ENCODE measurements around the gene AKT3.
"Not testable (repeated sequence)": the region's sequence is repeated elsewhere in the genome, so short reads cannot be mapped to it uniquely, and the experiment has no call there.

AKT3 gene

DNA sequence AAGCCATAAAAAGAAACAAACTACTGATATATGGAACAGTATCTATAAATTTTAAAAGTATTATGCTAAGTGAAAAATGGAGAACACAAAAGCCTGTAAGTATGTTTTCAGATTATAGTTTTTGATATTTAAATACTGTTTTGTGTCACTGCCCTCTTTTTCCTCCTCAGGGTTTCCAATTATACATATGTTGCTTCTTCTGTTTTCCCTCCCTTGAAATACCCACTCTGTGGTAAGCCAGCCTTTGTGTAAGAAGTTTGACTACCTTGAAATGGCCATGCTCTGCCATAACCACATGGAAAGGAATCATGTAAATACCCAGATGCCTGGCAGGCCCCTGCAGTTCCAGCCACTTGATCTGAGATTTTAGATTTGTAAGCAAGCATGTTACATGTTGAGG lies 248.3 kb downstream of the AKT3 start:
- no peak for DNase-seq (ENCODE audit: low read depth in 2 of 2)

- no peak for DNase-seq (ENCODE audit: low read depth in 2 of 2)
These were observed 251.6 kb downstream of the AKT3 start for GRCh38 chr1:243598433-243598832.

DNA sequence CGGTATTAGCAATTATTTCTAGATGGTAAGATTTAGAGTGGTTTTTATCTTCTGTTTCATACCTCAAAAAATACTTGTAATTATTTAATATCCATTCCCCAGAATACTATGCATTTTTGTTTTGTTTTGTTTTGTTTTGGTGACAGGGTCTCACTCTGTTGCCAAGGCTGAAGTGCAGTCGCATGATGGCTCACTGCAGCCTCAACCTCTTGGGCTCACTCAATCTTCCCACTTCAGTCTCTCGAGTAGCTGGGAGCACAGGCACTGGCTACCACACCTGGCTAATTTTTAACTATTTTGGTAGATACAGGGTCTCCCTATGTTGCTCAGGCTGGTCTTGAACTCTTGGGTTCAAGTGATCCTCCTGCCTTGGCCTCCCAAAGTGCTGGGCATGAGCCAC lies 252.7 kb downstream of the AKT3 start:
- no peak for DNase-seq (ENCODE audit: low read depth in 2 of 2)

- no peak for DNase-seq (ENCODE audit: low read depth in 2 of 2)
These were observed 253.5 kb downstream of the AKT3 start for GRCh38 chr1:243596431-243597062.

DNA sequence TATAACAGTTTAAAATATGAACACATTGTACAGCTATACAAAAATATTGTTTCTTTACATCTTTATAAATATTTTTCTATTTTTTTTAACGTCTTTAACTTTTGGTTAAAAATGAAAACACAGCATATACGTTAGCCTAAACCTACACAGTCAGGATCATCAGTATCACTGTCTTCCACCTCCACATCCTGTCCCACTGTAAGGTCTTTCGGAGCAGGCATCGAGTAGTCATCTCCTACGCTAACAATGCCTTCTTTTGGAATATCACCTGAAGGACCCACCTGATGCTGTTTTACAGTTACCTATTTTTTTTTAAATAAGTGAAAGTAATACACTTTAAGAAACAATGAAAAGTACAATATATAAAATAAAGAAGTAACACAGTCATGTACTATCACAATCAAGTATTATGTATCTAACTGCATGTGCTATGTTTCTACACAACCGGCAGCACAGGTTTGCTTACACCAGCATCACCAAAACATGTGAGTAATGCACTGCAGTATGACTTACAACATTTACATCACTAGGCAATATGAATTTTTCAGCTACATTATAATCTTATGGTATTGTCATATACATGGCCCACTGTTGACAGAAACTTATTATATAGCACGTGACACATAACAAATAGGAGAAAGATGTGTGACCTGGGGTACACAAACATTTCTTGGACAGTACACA lies 254.4 kb downstream of the AKT3 start:
- no peak for DNase-seq (ENCODE audit: low read depth in 2 of 2)

- no peak for DNase-seq (ENCODE audit: low read depth in 2 of 2)
These were observed 255.6 kb downstream of the AKT3 start for GRCh38 chr1:243594455-243594854.

DNA sequence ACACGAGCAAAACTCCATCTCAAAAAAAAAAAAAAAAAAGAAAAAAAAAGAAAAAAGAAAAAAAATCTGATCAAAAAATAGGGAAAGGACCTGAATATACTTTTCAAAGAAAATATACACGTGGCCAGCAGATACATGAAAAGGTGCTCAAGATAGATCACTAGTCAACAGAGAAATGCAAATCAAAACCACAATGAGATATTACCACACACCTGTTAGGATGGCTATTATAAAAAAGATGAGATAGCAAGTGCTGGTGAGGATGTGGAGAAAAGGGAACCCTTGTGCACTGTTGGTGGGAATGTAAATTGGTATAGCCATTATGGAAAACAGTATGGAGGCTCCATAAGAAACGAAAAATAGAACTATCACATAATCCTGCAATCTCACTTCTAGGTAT lies 260.8 kb downstream of the AKT3 start:
- not testable (repeated sequence) for DNase-seq (ENCODE audit: low read depth in 2 of 2)

GRCh38 chr1:243587823-243588560 lies 262.1 kb downstream of the AKT3 start:
- no peak for DNase-seq (ENCODE audit: low read depth in 2 of 2)

DNA sequence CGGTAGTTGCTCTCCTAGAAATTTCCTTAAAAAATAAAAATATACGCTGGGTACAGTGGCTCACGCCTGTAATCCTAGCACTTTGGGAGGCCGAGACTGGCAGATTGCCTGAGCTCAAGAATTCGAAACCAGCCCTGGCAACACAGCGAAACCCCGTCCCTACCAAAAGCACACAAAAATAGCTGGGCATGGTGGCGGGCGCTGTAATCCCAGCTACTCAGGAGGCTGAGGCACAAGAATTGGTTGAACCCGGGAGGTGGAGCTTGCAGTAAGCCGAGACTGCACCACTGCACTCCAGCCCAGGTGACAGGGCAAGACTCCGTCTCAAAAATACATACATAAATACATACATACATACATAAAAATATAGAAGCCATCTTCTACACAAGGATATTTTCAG lies 262.8 kb downstream of the AKT3 start:
- no peak for DNase-seq (ENCODE audit: low read depth in 2 of 2)

DNA sequence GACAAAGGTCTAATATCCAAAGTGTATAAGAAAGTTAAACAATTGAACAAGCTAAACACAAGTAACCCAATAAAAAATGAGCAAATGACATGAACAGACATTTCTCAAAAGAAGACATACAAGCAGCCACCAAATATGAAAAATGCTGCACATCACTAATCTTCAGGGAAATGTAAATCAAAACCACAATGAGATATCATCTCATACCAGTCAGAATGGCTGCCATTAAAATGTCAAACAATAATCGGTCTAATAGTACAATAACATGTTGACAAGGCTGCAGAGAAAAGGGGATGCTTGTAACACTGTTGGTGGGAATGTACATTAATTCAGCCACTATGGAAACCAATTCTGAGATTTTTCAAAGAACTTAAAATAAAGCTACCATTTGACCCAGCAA lies 264.1 kb downstream of the AKT3 start:
- DNase-seq (ENCODE audit: low read depth in 2 of 2), result no peak

DNA sequence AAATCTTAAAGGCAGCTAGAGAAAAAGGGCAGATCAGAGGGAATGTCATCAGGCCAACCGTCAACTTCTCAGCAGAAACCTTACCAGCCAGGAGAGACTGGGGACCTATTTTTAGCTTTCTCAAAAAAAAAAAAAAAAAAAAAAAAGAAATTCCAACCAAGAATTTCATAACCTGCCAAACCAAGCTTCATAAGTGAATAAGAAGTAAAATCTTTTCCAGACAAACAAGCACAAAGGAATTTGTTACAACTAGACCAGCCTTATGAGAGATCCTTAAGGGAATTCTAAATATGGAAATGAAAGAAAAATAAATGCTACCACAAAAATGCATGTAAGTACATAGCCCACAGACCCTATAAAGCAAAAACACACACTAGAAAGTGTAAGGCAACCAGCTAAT lies 267.7 kb downstream of the AKT3 start:
- no peak for DNase-seq (ENCODE audit: low read depth in 2 of 2)

DNA sequence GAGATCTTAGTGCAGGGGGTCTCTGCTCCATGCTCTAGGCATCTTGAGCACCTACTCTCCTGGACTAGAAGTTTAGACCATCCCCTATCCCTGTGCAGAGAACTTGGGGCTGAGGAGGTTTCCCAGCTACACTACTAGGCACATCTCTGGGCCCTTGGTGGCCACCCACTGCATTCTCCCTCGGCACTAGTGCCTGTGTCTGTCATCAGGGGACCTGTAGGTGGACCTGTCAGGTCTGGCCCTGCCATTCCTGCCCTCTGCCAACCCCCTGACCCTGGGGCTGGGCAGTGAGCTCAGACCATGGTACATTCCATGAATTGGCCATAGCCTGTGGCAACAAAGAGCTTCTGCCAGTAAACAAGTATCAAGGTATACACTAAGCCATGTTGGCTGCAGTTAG lies 269.1 kb downstream of the AKT3 start:
- DNase-seq (ENCODE audit: low read depth in 2 of 2), result no peak

DNA sequence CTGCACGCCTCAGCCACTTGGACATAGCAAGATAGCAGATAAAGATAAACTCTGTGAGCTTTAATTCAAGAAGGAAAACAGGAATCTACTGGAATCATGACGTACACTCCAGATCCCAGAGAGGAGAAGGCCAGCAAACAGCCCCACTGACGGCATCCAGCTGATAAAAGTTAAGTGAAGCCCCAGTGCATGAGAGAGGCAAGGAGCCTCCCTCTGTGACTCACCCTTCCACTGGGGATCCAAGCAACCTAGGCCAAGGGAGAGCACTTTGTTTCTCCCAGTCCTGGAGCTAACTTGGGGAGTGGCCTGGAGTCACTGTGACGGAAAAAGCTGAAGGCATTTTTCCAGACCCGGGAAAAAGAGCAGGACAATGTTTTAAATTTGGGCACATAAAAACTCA lies 270.0 kb downstream of the AKT3 start:
- no peak for DNase-seq (ENCODE audit: low read depth in 2 of 2)

GRCh38 chr1:243575070-243575469 lies 275.0 kb downstream of the AKT3 start:
- DNase-seq (ENCODE audit: low read depth in 2 of 2), result no peak

DNA sequence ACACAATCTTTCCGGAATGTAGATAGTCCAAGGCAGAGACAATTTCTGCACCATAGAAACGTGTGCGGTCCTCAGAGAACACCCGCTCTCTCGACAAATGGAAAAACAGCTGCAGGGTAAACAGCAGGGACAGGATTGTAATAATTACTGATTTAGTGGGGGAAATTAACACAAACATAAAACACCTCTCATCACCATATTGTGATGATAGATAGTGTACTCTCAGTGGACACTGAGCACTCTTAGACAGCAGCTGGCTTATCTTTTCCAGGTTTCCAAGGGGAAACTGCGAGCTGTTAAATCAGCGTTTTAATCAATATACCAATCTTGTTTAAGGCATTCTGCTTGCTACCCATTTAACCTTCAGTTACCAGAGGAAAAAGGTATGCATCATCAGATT lies 277.1 kb downstream of the AKT3 start:
- DNase-seq (ENCODE audit: low read depth in 2 of 2), result no peak

GRCh38 chr1:243568793-243569192 lies 281.2 kb downstream of the AKT3 start:
- DNase-seq (ENCODE audit: low read depth in 2 of 2), result no peak

DNA sequence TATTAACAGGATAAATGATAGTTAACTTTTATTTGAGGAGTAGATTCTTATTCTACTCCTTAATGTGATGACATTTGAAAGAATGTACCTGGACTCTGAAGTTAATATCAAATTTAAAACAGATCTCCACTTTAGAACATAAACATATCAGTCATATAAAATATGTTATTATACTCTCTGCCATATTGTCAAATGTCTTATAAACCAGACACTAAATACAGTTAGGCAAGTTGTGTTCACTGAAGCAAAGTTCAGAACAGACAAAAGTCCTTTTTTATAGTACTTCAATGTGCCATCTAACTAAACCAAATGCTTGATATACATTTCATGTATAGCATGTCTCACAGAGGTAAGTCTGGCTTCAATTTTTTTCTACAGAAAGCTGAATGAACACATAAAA lies 285.2 kb downstream of the AKT3 start:
- no peak for DNase-seq (ENCODE audit: low read depth in 2 of 2)

- DNase-seq (ENCODE audit: low read depth in 2 of 2), result no peak
These were observed 286.3 kb downstream of the AKT3 start for GRCh38 chr1:243563732-243564131.

GRCh38 chr1:243562473-243562872 lies 287.6 kb downstream of the AKT3 start:
- no peak for DNase-seq (ENCODE audit: low read depth in 2 of 2)

DNA sequence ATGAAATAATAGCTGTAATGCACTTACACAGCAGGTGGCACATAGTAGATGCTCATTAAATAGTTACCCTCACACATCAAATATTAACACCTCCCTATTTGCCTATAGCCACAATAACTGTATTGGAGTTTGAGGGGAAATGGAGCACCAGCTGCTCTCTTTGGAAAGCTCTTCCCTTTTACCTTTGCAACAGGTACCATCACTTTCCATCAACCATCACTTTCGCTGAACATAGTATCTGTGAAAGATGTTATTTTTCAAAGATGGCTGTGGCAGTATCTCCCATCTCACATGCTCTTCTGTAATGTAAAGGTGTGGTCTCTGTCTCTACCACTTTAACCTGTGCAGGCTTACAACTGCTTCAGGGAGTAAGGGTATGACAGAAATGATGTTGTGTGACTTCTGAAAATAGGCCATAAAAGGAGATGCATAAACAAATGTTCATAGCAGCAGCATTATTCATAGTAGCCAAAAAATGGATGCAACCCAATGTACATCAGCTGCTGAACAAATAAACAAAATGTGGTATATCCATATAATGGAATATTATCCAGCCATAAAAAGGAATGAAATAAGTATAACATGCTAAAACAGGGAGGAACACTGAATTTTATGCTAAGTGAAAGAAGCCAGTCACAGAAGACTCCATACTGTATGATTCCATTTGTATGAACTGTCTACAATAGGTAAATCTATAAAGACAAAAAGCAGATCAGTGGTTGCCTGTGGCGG lies 288.3 kb downstream of the AKT3 start:
- no peak for DNase-seq (ENCODE audit: low read depth in 2 of 2)

GRCh38 chr1:243559575-243560162 lies 290.4 kb downstream of the AKT3 start:
- no peak for DNase-seq (ENCODE audit: low read depth in 2 of 2)

GRCh38 chr1:243558576-243558975 lies 291.5 kb downstream of the AKT3 start:
- no peak for DNase-seq (ENCODE audit: low read depth in 2 of 2)
